ENCODE results near the gene WWC1. TPM values are rescaled to one million over a fixed set of nuclear protein-coding genes. Genes with fewer than 3 reads are reported as not detected.

The WWC1 gene
- total and polyA plus RNA-seq, 2 donors, result 0.66 to 6.0 TPM

DNA sequence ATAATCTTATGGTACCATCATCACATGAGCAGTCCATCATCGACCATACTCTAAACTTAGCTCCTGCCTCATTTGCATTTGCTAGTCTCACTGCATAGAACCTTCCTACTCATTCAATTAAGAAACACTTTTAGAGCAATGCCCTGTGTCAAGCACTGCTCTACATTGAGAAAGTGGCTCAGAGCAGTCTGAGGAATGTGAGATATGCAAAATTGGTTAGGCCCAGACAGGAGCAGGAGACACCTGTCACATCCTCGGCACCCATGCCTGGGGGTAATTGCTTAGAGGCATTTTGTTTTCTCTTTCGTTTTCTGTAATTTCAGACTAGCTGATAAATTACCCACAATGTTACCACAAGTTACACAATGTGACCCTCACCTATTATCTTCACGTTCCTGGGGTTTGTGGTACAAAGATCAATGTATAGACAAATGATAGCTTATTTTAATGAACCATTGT, 189.9 kb downstream of the WWC1 start:
- Histone ChIP-seq H3K27me3 (ENCODE audit: control insufficient read depth in 2 of 2, insufficient read depth in 1 of 2, low read length in 1 of 2) (no peaks in the 10 kb centered on the region), H3K9me3 (ENCODE audit: control insufficient read depth in 2 of 2, insufficient read depth in 1 of 2, low read length in 1 of 2) (no peaks in the 10 kb centered on the region), H3K27ac (ENCODE audit: low read depth in 1 of 2, low read length in 1 of 2) (no peak overlapping the region), H3K4me1 (ENCODE audit: control insufficient read depth in 2 of 2, insufficient read depth in 2 of 2, low read length in 2 of 2) (peaks cover 0 to 3% of the 10 kb centered on the region in 2 donors), H3K36me3 (ENCODE audit: control insufficient read depth in 2 of 2, insufficient read depth in 2 of 2, low read length in 1 of 2) (no peaks in the 10 kb centered on the region), H3K4me3 (ENCODE audit: low read length in 2 of 2) (no peak overlapping the region)
- WGBS, result 61% methylated on average over 4 of the region's 4 CpGs
- DNase-seq (ENCODE audit: low read depth in 6 of 9, low spot score in 9 of 9), result no peak

- no peak overlapping the region for H3K27ac ChIP-seq (ENCODE audit: low read depth in 1 of 2, low read length in 1 of 2)
- DNase-seq (ENCODE audit: low read depth in 6 of 9, low spot score in 9 of 9), result no peak
- no peak overlapping the region for H3K4me3 ChIP-seq (ENCODE audit: low read length in 2 of 2)
- WGBS, result 83% methylated on average over 5 of the region's 5 CpGs
- no peaks in the 10 kb centered on the region for H3K9me3 ChIP-seq (ENCODE audit: control insufficient read depth in 2 of 2, insufficient read depth in 1 of 2, low read length in 1 of 2)
- no peaks in the 10 kb centered on the region for H3K27me3 ChIP-seq (ENCODE audit: control insufficient read depth in 2 of 2, insufficient read depth in 1 of 2, low read length in 1 of 2)
- no peaks in the 10 kb centered on the region for H3K36me3 ChIP-seq (ENCODE audit: control insufficient read depth in 2 of 2, insufficient read depth in 2 of 2, low read length in 1 of 2)
- peaks cover under 1 to 3% of the 10 kb centered on the region in 2 donors for H3K4me1 ChIP-seq (ENCODE audit: control insufficient read depth in 2 of 2, insufficient read depth in 2 of 2, low read length in 2 of 2)
Measured at GRCh38 chr5:168482361-168482760, 190.9 kb downstream of the WWC1 start.

- H3K27me3 ChIP-seq (ENCODE audit: control insufficient read depth in 2 of 2, insufficient read depth in 1 of 2, low read length in 1 of 2), result no peaks in the 10 kb centered on the region
- peaks cover 2 to 3% of the 10 kb centered on the region in 2 donors for H3K4me1 ChIP-seq (ENCODE audit: control insufficient read depth in 2 of 2, insufficient read depth in 2 of 2, low read length in 2 of 2)
- peaks cover 14 to 29% of the 10 kb centered on the region in 2 donors for H3K36me3 ChIP-seq (ENCODE audit: control insufficient read depth in 2 of 2, insufficient read depth in 2 of 2, low read length in 1 of 2)
- no peaks in the 10 kb centered on the region for H3K9me3 ChIP-seq (ENCODE audit: control insufficient read depth in 2 of 2, insufficient read depth in 1 of 2, low read length in 1 of 2)
- peak within 1 kb of the TSS; percentile 40 to 61 for H3K27ac ChIP-seq (ENCODE audit: low read depth in 1 of 2, low read length in 1 of 2)
- peak within 1 kb of the TSS; percentile 76 to 97 for H3K4me3 ChIP-seq (ENCODE audit: low read length in 2 of 2)
- WGBS, result under 1% methylated on average over 40 of the region's 40 CpGs
- peak; percentile 69 to 90 (median 78) for DNase-seq (ENCODE audit: low read depth in 6 of 9, low spot score in 9 of 9)
Measured at GRCh38 chr5:168486136-168486879, 194.9 kb downstream of the WWC1 start, which contains the start of gene RARS1. Gene RARS1 (plus strand): TSS chr5:168486471. CDS start chr5:168486499, 28 bp downstream.

DNA sequence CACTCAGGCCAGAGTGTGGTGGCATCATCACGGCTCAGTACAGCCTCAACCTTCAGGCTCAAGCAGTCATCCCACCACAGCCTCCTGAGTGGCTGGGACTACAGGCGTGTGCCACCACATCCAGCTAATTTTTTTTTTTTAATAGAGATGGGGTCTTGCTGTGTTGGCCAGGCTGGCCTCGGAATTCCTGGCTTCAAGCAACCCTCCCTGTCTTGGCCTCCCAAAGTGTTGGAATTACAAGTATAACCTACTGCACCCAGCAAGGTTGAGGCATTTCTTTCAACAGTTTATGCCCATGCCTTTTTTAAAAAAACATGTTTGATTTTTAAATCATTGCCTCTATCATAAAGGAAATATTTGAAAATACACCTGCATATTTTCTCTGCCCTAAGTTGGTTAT, 197.6 kb downstream of the WWC1 start:
- Histone ChIP-seq H3K4me1 (ENCODE audit: control insufficient read depth in 2 of 2, insufficient read depth in 2 of 2, low read length in 2 of 2) (peaks cover 2 to 3% of the 10 kb centered on the region in 2 donors), H3K27me3 (ENCODE audit: control insufficient read depth in 2 of 2, insufficient read depth in 1 of 2, low read length in 1 of 2) (no peaks in the 10 kb centered on the region), H3K9me3 (ENCODE audit: control insufficient read depth in 2 of 2, insufficient read depth in 1 of 2, low read length in 1 of 2) (no peaks in the 10 kb centered on the region), H3K4me3 (ENCODE audit: low read length in 2 of 2) (no peak overlapping the region), H3K36me3 (ENCODE audit: control insufficient read depth in 2 of 2, insufficient read depth in 2 of 2, low read length in 1 of 2) (peaks cover 15 to 54% of the 10 kb centered on the region in 2 donors), H3K27ac (ENCODE audit: low read depth in 1 of 2, low read length in 1 of 2) (no peak overlapping the region)
- no peak for DNase-seq (ENCODE audit: low read depth in 6 of 9, low spot score in 9 of 9)
- WGBS, result 98% methylated on average over 3 of the region's 3 CpGs

- Histone ChIP-seq H3K36me3 (ENCODE audit: control insufficient read depth in 2 of 2, insufficient read depth in 2 of 2, low read length in 1 of 2) (peaks cover 20 to 77% of the 10 kb centered on the region in 2 donors), H3K27ac (ENCODE audit: low read depth in 1 of 2, low read length in 1 of 2) (no peak overlapping the region), H3K4me1 (ENCODE audit: control insufficient read depth in 2 of 2, insufficient read depth in 2 of 2, low read length in 2 of 2) (no peaks in the 10 kb centered on the region), H3K4me3 (ENCODE audit: low read length in 2 of 2) (no peak overlapping the region), H3K9me3 (ENCODE audit: control insufficient read depth in 2 of 2, insufficient read depth in 1 of 2, low read length in 1 of 2) (no peaks in the 10 kb centered on the region), H3K27me3 (ENCODE audit: control insufficient read depth in 2 of 2, insufficient read depth in 1 of 2, low read length in 1 of 2) (no peaks in the 10 kb centered on the region)
- WGBS, result 98% methylated on average over 5 of the region's 5 CpGs
- no peak for DNase-seq (ENCODE audit: low read depth in 6 of 9, low spot score in 9 of 9)
Measured at GRCh38 chr5:168494057-168494555, 202.7 kb downstream of the WWC1 start.

DNA sequence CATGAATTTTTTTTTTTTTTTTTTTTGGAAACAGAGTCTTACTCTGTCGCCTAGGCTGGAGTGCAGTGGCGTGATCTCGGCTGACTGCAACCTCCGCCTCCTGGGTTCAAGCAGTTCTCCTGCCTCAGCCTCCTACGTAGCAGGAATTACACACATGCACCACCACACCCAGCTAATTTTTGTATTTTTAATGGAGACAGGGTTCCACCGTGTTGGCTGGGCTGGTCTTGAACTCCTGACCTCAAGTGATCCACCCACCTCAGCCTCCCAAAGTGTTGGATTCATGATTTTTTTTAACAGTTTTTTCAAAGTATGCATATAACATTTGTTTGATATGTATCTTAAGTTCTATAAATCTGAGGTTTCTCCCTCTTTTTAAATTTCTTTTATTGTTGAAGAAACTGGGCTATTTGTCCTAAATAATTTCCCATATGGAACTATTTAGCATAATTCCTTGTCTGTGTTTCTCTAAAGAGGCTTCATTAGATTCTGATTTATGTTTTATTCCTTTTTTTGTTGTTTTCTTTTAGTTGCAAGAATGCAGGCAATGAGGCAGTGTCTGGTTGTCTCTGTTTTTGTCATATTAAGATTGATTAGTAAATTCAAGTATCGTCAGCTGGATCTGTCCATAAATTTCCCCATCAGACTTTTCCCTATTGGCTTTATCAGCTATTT, 211.3 kb downstream of the WWC1 start:
- DNase-seq (ENCODE audit: low read depth in 6 of 9, low spot score in 9 of 9), result no peak
- 93% methylated on average over 7 of the region's 7 CpGs for WGBS
- Histone ChIP-seq H3K9me3 (ENCODE audit: control insufficient read depth in 2 of 2, insufficient read depth in 1 of 2, low read length in 1 of 2) (no peaks in the 10 kb centered on the region), H3K4me3 (ENCODE audit: low read length in 2 of 2) (no peak overlapping the region), H3K27me3 (ENCODE audit: control insufficient read depth in 2 of 2, insufficient read depth in 1 of 2, low read length in 1 of 2) (no peaks in the 10 kb centered on the region), H3K36me3 (ENCODE audit: control insufficient read depth in 2 of 2, insufficient read depth in 2 of 2, low read length in 1 of 2) (peaks cover 19 to 47% of the 10 kb centered on the region in 2 donors), H3K4me1 (ENCODE audit: control insufficient read depth in 2 of 2, insufficient read depth in 2 of 2, low read length in 2 of 2) (no peaks in the 10 kb centered on the region), H3K27ac (ENCODE audit: low read depth in 1 of 2, low read length in 1 of 2) (no peak overlapping the region)

- no peak for DNase-seq (ENCODE audit: low read depth in 6 of 9, low spot score in 9 of 9)
- Histone ChIP-seq H3K27me3 (ENCODE audit: control insufficient read depth in 2 of 2, insufficient read depth in 1 of 2, low read length in 1 of 2) (no peaks in the 10 kb centered on the region), H3K9me3 (ENCODE audit: control insufficient read depth in 2 of 2, insufficient read depth in 1 of 2, low read length in 1 of 2) (peaks cover 0 to 5% of the 10 kb centered on the region in 2 donors), H3K36me3 (ENCODE audit: control insufficient read depth in 2 of 2, insufficient read depth in 2 of 2, low read length in 1 of 2) (peaks cover 43 to 85% of the 10 kb centered on the region in 2 donors), H3K4me1 (ENCODE audit: control insufficient read depth in 2 of 2, insufficient read depth in 2 of 2, low read length in 2 of 2) (no peaks in the 10 kb centered on the region), H3K4me3 (ENCODE audit: low read length in 2 of 2) (no peak overlapping the region), H3K27ac (ENCODE audit: low read depth in 1 of 2, low read length in 1 of 2) (no peak overlapping the region)
- over 99% methylated on average over 2 of the region's 2 CpGs for WGBS
Measured at GRCh38 chr5:168513861-168514428, 222.5 kb downstream of the WWC1 start.

Measured in thymus (tissue), 11 donors.